ENCODE data around the gene ALOX12. TPM values are rescaled to one million over a fixed set of nuclear protein-coding genes. Genes with fewer than 3 reads are reported as not detected.

ALOX12 gene
- total RNA-seq, 4 donors from 2014 or later: 0.25 TPM; not detected in 3

GRCh38 chr17:7011415-7011814 is 15.6 kb downstream of the ALOX12 start:
- no peak for TF ChIP-seq CTCF (IDR thresholded peaks at IDR 0.05)
- DNase-seq (ENCODE audit: low spot score): no peak
- ATAC-seq (ENCODE audit: low FRiP score): no peak

GRCh38 chr17:7011942-7012254 is 16.0 kb downstream of the ALOX12 start:
- DNase-seq (ENCODE audit: low spot score) (no peak), ATAC-seq (ENCODE audit: low FRiP score) (no peak)

GRCh38 chr17:7014261-7014994 is 18.6 kb downstream of the ALOX12 start:
- ATAC-seq (ENCODE audit: low FRiP score) (peak; percentile 95), DNase-seq (ENCODE audit: low spot score) (peak; percentile 90)
- no peak for TF ChIP-seq CTCF (IDR thresholded peaks at IDR 0.05)

More at GRCh38 chr17:7011942-7012254, 16.0 kb downstream of the ALOX12 start:
- TF ChIP-seq CTCF (IDR thresholded peaks at IDR 0.05): no peak

GRCh38 chr17:7014995-7015958 is 19.4 kb downstream of the ALOX12 start:
- no peak for TF ChIP-seq CTCF (IDR thresholded peaks at IDR 0.05)

GRCh38 chr17:7016418-7016817 is 20.6 kb downstream of the ALOX12 start:
- DNase-seq (ENCODE audit: low spot score) (no peak), ATAC-seq (ENCODE audit: low FRiP score) (no peak)
- no peak for TF ChIP-seq CTCF (IDR thresholded peaks at IDR 0.05)

More at GRCh38 chr17:7014995-7015958, 19.4 kb downstream of the ALOX12 start:
- ATAC-seq (ENCODE audit: low FRiP score): peak; percentile 0
- DNase-seq (ENCODE audit: low spot score): no peak

GRCh38 chr17:7016886-7017826 is 21.3 kb downstream of the ALOX12 start:
- no peak for DNase-seq (ENCODE audit: low spot score)
- no peak for ATAC-seq (ENCODE audit: low FRiP score)
- no peak for TF ChIP-seq CTCF (IDR thresholded peaks at IDR 0.05)
